GM18502 (cell line): ENCODE measurements around the gene CCDC186.

Experiments used
- ATAC-seq: cut with Tn5 transposase; IDR thresholded peaks from one replicate; pipeline ENCODE4 v1.9.1; 2021; ENCODE audit warnings: mild to moderate bottlenecking; ENCODE audit not compliant: unreplicated experiment, poor library complexity

Gene CCDC186

DNA sequence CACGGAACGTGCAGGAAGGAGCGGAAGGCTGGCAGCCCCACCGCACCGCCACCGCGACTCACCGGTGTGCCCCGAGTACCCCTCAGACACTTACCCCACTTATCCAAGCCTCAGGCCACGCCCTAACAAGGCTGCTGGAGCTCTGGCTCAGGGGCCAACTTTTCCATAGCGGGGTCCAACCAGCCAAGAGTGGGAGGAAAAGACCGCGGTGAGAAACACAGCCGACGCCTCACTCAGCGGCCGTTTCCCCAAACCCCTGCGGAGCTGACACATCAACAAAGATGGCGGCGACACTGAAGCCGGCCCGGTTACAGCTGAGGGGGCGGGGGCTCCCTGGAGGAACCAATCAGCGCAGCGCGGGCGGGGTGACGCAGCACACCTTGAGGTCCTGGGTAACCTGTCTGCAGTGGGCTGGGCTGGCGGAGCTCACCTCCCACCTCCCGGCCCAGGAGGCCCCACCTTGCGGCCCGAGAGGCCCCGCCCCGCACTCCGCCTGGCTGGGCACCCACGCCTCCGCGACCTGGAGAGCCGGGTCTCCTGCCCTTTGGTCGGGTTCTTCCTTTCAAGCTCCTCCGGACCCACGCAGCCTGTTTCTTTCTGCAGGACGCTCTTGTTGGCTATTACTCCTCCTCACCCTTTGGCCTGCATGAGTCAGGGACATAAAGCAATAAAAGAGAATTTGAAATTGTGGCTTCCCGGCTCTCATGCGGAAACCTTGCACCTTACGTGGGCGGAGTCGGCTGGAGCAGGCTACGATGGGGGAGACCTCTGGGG is at the start of gene CCDC186:
CCDC186 (minus strand) TSS at position 283 of the 774 bp plus-strand sequence. CDS start 10,935 bp downstream, outside the sequence.
- peak; percentile 99 for ATAC-seq

DNA sequence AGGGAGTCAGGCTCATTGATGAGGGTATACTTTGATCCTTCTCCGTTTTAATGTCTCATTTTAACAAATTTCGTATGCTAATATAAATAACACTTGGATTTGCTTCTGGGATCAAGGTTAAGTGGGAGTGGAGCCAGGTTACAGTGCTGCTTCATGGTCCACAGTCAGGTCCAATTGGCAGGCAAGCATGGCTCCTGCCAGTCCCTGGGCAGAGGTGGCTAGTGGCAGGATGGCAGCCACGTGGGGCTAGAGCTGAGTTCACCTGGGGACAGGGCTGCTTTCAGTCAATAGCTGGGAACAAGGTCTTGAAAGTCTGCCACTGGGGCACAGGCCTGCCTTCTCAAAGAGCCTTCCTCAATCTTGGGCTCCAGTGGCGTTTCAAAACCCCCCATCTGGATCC is 49.1 kb upstream of the CCDC186 start:
- ATAC-seq = no peak

DNA sequence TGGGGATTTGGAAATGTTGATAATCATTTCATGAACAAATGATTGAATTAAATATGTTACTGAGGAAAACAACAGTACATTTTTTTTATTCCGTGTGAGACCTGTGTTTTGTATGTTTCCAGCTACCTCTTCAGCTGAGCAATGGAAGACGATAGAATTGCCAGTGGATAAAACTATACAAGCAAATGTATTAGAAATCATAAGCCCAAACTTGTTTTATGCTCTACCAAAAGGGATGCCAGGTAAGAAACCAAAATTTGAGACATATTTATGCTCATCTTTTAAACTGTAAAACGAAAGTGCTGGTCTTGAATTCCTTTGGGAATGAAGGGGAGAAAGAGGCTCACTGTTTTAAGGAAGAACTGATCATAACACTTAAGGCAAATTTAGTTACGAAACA is 47.2 kb upstream of the CCDC186 start:
- ATAC-seq = no peak

DNA sequence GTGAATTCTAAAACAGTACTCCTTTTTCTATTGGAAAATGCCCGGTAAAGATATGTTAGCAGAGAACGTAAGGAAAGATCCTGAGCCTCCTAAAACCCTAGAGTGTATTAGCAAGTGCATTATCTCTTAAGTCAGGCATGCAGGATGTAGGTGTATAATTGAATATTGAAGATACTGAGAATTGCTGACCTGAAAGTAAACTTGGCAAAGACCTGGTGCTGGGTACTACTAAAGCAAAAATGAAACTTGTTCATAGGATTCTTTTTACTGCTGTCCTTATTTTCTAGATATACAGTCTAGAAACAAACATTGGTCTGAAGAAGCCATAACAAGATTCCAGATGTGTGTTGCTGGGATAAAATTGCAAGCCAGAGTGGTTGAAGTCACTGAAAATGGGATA is 46.3 kb upstream of the CCDC186 start:
- ATAC-seq = no peak

DNA sequence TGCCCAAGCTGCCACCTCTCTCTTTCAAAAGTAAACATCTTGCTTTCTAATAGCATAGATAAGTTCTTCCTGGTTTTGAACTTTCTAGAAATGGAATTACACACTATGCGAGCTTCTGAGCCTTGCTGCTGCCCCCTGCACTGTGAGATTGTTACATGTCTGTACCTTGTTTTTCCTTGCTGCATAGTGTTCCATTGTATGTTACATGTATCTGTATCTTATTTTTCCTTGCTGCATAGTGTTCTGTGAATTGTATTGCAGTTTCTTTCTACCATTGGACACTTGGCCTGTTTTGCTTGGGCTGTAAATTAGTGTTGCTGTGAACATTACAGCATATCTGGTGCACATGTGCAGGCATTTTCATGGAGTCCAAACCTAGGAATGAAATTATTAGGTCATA is 41.0 kb upstream of the CCDC186 start:
- ATAC-seq = no peak

DNA sequence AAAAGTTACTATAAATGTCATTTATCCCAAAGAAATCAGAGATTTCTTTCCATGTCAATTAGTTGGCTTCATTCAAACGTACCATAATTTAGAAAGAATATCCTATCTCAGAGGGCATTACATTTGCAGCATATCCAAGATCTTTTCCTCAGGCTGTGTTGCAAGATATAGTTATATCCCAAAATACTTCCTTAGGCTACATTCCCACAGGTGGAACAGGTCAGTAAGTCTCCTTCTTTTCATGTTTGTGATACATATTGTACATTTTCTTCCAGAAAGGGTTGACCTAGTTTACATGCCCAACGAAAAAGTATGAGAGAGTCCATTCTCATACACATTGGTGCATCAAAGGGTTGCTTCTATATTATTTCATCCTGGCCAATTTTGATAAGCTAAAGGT is 38.1 kb upstream of the CCDC186 start:
- no peak for ATAC-seq

DNA sequence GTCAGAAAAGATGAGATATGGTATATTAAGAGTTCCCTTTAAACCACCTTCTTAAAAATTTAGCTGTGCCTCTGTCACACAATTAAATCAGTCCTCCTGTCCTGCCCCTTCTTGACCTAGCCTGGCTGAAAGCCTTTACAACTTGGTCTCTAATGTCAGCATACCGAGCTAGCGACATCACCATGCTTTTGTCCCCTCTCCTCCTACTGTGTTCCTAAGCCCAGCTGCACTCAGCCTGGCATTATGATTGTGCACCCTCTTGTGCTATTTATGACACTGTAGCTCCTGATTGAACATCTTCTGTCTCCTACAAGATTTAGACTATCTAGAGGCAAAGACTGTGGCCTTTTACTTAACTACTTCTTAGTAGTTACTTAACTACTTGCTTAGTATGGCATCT is 34.3 kb upstream of the CCDC186 start:
- ATAC-seq = no peak

DNA sequence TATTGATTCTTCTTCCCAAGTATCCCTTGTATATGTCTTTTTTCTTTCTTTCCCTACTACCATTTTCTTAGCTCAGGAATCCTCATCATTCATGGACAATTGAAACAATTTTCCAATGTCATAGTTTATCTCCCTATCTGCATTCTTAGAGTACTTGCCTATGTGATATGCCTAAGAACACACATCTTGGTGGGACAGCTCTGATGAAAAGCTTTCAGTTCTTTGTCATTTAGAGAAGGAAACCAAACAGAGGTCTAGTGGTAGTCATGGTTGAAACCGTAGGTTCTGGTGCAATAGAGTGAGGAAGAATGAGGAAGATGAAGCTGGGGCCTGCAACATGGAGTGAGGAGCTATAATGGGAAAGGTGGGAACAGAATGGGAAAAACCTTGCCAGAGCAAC is 33.3 kb upstream of the CCDC186 start:
- no peak for ATAC-seq

DNA sequence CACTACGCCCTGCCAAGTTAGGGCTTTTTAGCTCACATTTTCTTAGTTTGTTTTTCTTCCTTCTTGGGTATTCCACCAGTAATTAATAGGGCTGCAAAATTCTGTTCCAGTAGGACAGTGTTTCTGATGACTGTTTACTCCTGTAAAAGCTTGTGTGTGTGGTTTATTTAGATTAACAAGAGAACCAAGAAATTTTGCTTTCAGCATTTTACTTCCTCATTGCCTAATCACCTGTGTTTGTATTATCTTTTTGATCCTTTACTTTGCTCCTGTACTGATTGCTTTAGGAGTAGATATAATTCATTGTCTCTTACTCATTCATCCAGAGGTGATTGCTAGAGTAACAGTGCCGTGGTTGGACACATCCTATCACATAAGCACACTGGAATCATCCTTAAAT is 32.9 kb upstream of the CCDC186 start:
- no peak for ATAC-seq

DNA sequence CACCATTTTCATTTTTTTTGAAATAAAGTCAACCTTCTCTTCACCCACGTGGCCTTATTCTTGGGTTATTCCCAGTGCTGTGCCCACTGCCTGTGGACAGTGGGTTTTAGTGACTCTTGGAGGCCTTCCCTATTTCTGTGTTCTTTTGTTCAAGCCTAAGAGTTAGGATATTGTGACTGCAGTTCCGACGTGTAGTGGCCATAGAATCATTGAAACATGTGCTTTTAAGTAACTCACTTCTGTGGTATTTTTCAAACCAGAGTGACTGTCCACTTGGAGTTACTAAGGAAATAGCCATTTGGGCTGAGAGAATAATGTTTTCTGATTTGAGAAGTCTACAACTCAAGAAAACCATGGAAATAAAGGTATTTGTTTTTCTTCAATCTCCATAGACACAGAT is 28.8 kb upstream of the CCDC186 start:
- ATAC-seq = no peak

DNA sequence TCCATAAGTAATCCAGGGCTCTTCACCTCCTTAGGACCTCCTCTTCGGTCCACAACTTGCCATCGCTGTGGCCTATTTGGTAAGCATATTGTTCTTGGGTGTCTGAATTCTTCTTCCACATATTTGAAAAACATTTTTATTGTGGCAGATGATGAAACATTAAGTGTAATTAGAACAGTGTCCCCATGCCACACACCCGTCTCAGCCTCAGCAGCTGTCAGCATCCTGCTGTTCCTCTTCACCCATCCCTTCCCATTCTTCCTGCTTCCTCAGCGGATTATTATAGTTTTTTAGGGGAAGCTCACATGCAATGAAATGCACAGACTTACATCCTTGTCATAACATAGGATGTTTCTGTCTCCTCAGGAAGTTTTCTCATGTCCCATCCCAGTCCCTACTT is 25.2 kb upstream of the CCDC186 start:
- ATAC-seq = no peak

DNA sequence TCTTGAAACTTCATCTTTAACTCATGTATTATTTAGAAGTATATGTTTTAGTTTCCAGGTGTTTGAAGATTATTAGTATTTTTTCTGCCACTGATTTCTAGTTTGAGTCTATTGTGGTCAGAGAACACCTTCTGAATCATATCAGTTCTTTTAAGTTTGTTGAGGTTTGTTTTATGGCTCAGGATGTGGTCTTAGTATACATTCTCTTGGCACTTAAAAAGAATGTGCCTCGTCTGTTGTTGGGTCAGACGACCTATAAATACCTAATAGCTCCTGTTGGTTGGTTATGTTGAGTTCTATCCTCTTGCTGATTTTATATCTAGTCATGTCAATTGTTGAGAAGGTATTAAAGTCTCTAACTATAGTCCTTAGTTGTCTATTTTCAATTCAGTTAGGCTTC is 21.1 kb upstream of the CCDC186 start:
- ATAC-seq = peak; percentile 97

DNA sequence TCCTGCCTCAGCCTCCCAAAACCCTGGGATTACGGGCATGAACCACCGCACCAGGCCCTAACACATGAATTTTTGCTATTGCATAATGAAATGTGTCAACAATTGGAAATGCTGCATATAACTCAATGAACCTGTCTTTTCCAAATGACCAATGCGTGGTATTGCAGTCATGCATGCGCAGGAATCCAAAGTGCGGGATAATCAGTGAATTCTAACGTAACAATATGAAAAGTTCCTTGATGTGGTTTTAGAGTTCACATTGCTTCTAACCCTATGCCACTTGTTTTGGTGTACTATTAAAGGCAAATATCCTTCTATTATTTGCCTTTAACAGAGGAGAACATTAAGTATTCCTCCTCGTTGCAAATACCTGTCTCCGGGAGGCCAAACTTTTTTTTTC is 15.7 kb upstream of the CCDC186 start:
- no peak for ATAC-seq

DNA sequence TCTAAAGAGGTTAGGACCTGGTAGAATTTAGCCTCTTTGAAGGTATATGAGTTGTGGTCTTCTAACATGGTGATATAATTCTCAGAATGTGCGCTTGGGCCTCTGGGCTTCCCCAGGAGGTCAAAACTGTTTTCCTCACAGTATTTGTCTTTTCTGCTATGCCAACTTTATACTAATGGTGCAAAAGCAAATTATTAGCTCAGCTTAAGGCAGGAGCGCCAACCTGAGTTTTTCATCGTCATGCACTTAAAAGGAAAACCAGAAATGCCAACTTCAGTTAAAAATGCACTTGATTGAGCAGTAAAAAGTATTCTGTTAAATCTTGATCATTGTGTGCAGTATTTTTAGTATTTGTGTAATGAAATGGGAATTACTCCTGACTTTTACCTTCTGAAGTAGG is 14.9 kb upstream of the CCDC186 start:
- ATAC-seq = no peak

DNA sequence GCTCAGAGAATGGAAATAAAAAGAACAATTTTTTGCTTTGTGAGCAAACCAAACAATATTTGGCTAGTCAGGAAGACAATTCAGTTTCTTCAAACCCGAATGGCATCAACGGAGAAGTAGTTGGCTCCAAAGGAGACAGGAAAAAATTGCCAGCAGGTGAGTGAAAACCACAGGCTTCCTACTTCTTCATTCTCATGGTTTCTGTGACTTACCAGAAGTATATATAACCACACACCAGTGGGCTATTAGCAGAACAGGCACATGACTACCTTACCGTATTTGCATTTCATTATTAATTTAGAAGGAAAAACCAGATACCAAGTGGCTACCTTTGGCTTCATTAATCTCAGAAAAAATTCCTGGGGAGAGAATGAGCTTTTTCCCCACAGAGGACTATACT is 14.0 kb upstream of the CCDC186 start:
- peak; percentile 81 for ATAC-seq

DNA sequence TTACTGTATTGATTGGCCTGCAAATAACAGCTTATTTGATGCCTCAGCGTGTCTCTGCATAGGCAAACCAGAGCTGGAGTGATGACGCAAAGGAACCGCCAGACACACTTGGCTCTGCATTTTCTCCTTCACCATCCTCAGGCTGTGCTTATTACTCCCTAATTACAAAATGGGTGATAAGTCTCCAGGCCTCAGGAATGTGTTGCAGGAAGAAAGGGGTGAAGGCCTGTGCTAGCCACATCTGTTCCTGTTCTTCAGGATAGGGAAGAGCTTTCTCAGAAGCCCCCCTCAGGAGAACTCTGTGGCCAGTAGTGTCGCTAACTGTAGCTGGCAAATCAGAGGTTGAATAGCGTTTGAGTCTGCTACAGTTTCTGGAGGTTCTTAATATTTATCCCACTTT is 10.3 kb upstream of the CCDC186 start:
- no peak for ATAC-seq

DNA sequence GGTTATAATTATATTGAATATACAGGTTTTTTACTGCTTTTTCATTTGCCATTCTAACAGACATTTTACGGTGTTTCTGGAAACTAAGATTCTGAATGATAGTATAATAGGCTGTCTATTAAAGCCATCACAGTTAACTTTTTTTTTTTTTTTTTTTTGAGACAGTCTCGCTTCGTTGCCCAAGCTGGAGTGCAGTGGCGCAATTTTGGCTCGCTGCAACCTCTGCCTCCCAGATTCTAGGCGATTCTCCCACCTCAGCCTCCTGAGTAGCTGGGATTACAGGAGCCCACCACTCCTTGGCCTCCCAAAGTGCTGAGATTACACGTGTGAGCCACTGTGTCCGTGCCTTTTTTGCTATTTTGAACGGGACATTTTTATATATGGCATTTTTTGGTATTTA is 9.6 kb upstream of the CCDC186 start:
- ATAC-seq = no peak

DNA sequence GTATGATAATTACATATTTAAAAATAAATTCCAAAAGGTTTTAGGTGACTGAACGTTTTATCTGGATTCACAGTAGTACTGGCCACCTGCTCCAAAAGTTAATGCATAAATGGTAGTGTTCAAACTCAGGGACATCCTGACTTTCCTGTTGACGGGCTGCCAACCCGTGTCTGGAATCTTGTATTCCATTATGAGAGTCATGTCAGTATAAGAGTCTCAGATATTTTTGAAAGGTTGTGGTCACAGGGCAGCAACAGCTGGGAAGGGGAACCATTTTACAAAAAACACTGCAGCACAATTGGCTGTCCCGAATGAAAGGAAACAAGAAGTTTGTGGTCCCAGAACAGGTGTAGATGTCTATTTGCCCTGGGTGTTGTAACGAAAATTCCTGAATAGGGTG is 8.0 kb upstream of the CCDC186 start:
- no peak for ATAC-seq

DNA sequence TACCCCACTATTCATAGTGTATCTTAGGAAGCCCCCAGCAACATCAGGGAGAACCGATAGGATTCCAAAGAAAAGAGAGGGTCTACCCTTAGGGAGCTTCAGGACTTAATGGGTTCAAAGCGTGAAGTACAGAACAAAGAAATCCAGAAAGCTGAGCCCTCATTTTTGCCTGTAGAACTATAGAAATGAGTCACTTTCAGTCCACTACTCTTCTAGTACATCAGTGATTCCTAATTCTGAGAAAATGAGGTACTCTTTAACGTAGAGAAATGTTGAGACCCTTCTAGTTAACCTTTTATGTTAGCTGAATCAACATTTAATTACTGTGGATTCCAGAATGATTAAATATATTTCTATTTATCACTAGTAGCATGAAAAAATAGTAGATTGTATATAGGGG is 6.9 kb upstream of the CCDC186 start:
- peak; percentile 46 for ATAC-seq

DNA sequence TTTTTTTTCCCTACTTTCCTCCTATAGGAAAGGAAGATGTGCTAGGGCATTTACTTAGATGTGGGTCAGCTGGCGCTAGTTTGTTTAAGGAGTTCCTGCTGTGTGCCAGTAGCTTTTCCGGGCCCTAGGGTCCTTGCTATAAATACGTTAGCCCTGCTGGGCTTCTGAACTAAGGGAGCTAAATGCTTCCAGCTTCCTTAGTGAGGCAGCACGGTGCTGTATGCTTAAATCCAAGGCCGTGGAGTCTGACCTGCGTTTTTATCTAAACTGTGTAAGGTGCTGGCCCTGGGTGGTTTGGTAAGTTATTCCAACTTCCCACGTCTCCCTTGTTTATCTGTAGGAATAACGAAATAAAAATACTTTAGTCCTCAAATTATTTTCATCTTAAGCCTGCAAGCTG is 5.7 kb upstream of the CCDC186 start:
- ATAC-seq = no peak

DNA sequence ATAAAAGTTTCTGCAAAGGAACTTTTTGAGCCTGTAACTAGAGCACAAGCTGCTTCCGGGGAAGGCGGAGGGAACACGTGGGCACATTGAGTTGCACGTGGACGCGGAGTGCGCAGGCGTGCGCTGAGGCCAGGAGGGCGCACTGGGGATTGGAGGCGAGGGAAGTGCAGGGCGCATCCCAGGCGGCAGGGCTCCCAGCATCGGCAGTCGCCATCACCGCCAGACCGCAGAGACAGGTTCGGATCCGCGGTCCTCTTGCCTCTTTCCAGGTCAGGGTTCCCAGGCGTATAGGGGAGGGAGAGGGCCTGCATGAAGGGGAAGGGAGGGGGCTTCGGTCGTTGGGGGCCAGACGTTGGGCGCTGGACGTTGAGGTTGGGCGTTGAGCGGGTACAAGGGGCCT is 5.1 kb upstream of the CCDC186 start, which contains the start of gene TDRD1:
TDRD1 (plus strand) TSS at position 206 of the 400 bp plus-strand sequence. CDS start 8,479 bp downstream, outside the sequence.
- no peak for ATAC-seq

DNA sequence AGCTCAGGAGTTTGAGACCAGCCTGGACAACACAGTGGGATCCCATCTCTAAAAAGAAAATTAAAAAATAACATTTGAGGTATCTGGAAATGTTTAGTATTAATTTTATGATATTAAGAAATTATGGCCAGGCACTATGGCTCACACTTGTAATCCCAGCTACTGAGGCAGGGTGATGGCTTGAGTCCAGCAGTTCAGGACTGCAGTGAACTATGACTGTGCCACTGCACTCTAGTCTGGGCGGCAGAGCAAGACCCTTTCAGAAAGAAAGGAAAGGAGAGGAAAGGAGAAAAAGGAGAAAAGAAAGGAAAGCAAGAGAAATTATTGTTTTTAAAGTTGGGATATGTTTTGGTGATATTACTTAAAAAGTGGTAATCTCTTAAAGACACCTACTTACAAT is 2.5 kb upstream of the CCDC186 start:
- no peak for ATAC-seq
